GM21515 (cell line): Measurements from ENCODE around the gene HADH.
"Not testable (repeated sequence)": the region's sequence is repeated elsewhere in the genome, so short reads cannot be mapped to it uniquely, and the experiment has no call there.

ENCODE experiments used
- ATAC-seq: cut with Tn5 transposase; IDR thresholded peaks from one replicate; pipeline ENCODE4 v1.9.1; 2021; ENCODE audit not compliant: unreplicated experiment

Gene HADH

DNA sequence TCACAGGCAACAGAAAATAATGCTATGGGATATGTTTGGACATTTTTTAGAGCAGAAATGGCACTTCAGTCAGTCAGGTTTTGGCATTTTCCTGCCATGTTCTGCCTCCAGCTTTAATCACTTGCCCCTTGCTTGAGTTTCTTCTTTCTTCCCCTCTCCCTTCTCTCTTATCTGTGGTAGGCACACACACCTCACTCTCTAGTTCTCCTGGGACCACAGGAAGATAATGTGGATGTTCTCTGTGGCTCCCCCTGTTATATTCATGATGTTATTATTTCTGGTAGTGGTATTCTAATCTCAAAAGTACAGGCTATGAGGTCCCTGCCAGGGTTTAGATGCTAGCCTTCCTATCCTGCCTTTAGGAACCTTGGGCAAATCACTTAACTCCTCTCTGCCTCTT lies 5.2 kb downstream of the HADH start:
- no peak for ATAC-seq

DNA sequence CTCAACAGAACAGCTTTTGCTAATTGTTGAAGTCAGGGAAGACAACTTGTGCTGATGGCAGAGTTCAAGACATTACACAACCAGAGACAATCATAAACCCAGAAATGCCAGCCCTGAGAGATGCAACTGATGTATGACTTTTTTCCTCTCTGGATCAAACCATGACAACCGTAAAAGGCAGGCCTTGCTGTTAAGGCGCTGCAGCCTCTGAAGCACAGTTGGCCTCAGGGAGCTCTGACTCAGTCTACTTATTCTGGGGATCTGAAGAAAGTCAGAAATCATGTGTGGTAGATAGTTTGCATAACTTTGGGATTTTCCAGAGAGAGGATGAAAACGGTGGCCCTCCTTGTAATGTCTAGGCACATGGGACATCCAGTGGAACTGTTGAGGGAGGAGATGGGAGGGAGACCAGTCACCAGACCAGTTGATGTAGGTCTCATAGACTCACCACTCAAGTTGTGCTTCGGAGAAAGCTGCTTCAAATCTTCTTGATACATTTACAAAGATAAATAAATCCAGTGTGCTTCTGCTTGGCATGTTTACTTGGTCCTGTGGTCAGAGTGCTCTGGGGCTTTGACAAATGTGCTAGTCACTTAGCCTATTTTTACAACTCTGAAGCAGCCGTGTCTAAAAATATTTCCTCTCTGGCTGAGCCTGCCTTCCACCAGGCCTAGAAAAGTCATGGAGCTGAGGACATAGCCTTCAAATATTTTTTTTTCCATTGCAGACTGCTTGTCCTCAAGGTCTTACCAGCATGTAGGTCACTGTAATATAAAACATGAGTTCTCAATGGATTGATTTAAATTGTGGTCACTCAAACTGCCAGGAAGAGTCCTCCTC lies 7.5 kb downstream of the HADH start:
- no peak for ATAC-seq

DNA sequence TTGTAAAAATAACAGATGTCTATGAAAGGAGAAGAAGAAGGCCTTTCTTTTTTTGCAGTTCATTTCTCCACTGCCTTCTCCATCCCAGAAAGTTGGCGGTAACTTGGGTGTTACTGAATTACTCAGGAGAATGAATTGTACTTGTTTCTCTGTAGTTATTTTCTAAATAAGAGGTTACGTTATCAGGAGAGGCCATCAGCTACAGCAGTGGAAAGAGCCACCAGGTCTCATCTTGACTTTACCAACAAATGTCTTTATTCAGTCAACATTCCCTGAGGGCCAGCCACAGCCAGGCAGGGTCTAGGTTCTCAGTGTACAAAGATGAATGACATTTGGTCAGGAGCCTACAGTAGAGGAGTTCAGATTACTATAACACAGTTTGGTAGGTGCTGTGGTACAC lies 8.1 kb downstream of the HADH start:
- ATAC-seq = no peak

DNA sequence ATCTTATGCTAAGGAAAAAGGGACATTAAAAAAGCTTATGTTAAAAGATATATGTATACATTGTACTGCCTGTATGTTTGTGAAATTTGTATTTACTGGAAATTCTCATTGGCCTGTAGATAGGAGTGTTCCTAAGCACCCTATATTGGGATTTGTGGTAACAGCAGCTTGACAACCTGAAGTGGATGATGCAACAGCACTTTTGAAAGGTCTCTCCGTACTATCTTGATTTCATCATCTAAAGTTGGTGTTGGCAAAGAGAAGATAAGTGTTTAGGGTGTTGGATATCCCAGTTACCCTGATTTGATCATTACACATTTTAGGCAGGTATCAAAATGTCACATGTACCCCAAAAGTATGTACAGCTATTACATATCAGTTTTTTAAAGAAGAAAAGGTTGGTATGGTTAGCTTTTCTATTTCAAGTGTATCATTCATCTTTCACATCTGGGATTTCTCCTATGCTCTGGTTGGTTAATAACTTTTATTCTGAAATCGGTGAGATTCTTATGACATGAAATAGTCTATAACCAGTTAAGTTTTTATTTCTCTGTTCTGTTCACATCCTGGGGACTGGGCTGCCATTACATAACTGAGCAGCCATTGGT lies 10.3 kb downstream of the HADH start:
- ATAC-seq = no peak

DNA sequence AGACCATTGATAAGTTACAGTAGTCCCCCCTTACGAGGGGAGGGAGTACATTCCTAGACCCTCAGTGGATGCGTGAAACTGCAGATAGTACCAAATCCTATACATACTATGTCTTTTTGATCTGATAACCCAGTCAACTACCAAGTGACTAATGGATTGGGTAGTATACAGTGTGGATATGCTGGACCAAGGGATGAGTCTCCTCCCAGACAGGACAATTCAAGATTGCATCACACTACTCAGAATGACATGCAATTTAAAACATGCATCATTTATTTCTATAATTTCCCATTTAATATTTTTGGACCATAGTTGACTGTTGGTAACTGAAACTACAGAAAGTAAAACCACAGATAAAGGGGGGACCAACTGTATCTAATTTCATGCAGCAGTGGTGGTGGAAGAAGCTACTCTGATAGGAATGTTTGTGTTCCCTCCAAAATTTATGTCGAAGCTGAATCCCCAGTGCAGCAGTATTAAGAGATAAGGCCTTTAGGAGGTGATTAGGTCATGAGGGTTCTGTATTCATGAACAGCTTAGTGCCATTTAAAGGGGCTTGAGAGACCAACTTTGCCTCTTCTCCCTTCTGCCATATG lies 11.9 kb downstream of the HADH start:
- ATAC-seq = no peak

DNA sequence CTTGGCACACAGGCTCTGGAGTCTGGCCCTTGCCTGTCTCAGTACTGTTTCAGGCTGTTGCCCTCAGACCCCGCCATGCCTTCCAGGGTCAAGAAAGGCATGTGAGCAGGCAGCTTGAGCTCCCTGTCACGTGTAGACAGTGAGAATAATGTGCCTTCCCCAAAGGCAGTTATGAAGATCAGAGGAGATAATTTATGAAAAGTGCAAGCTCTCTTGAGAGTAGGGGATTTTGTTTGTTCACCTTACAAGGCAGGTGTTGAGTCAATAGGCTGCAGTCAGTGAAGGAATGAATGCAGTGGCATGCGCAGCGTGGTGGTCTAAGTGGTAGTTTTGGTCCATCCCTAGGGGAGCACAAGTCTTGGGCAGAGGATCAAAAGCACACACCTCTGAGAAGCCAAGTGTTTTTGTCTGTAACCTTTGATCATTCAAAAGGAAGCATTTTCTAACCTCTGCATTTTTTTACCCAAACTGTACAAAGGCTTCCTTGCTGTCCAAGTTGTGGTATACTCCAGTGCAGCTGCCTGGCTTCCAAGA lies 14.4 kb downstream of the HADH start:
- no peak for ATAC-seq

DNA sequence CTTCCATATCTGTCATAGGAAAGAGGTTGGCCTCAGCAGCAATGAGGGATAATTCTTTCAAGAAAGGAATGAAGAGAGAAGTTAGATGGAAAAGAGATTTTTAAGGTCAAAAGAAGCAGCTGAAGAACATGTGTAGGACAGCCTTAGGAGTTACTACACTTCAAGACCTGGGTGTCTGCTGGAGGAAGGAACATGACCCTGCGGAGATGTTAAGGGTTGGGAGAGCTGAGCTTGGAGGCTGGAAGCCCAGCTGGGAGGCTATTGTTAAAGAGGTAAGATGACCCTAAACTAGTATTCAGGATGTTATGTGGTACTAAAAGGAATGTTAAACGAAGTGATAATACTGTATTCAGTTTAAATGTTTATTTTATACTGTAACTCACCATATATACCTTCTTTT lies 15.0 kb downstream of the HADH start:
- no peak for ATAC-seq

DNA sequence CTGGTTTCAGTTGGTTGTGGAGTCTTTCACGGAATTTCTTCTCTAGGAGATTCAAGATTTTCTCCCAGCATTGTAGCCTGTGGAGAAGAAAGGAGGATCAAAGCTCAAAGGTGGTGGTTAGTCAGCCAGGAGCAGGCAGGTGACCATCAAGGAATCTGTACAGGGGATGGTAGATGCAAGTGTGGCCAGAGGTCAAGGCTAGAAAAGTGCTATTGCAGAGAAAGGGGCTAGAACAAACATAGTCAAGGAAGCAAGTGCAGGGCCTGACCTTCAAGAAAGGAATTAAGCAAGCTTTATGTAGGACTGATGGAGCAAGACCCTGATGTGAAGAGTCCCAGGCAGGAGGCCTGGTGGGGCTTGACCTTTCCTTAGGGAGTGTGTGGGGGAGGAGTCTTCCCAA lies 16.1 kb downstream of the HADH start:
- ATAC-seq = no peak

DNA sequence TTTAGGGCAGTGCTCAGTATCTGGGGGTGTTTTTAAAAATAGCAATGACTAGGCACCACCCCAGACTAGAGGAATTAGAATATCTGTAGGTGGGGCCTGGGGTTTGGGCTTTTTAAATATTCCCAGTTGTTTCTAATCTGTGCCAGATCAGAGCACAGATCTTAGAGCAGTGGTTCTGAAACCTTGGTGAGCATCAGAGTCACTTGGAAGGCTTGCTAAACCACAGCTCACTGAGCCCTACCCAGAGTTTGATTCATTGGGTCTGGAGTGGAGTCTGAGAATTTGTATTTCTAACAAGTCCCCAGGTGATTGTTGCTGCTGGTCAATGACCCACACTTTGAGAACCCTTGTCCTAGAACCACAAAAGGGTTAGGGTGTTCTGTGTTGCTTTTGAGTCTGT lies 16.7 kb downstream of the HADH start:
- ATAC-seq = no peak

DNA sequence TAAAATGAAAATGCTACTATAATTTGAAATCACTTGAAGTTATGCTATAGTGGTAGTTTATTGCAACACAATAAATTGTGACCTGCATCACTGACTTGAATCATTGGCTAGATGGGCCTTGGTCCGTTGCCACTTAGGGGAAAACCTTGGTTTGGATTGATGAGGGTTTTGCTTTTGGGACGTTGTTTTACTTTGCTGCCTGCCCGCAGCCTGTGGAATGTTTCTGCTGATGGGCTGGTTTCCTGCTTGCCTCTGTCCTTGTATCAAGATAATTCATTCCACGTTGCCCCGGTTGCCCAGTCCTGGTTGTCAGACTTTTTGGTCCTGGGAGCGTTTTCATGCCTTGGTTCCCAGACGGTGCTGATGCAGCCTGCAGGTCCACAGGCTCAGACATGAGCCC lies 18.3 kb downstream of the HADH start:
- ATAC-seq = no peak

DNA sequence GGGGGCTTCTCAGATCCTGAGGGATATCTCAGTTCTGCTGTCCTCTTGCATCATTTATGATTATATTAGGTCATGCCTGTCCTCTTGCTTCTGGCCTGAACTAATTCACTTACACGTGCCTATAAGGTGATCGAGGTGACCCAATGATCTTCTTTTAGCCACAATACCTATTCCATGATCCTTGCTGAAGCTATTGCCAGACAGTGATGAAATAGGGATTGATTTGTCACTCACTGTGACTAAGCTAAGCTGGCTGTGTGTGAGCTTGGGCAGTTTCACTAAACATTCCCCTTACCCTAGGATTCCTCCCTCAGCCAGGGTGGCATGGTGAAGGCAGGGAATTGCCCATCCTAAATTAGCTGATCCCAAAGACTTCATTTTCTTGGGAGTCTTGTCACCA lies 19.0 kb downstream of the HADH start:
- no peak for ATAC-seq

DNA sequence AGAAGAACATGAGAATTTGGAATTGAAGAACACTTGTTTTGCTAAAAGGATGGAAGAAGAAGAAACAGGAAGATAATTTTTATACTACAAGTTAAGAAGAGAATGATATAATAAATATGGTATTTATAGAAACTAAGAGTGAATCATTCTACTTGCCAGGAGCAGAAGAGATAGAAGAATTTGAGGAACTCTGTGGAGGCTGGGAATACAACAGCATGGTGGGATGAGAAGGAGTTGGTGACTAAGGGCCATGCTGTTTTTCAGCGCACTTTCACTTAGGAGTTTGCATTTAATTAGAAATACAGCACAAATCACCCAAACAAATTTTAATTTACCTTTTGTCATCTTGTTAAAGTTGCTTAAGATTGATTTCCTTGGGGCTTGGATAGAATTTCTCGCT lies 20.5 kb downstream of the HADH start:
- no peak for ATAC-seq

DNA sequence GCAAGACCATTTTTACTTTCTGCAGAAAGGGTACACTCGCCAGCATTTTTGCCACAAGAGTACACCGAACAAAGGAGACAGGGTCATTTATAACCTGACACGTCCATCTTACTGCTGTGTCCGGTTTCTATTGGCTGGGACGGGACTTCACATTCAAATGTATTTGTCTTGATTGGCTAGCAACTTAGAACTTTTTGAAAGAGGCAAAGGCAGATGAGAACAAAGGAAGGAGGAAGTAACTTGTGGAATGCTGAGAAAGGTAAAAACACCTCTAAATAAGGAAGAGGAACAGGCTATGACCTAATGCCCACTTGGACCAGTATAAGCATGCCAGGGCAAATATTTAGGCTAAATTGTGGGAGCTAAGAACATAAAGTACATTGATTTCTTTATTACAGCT lies 22.7 kb downstream of the HADH start:
- ATAC-seq = not testable (repeated sequence)

DNA sequence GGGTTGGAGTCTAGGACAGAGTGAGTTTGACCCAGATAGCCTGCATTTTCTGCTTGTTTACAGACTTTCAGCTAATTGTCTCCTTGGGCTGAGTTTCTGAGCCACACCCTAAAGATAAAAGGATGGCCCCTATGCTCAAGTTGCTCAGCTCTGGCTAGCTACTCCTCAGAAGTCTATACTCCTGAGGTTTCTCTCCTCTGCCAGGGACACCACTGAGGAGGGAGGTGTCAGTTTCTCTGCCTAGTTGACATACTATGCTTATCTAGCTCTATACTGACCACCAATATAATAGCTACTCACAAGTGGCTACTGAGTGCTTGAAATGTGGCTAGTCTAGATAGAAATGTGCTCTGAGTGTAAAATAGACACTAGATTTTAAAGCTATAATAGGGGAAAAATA lies 23.6 kb downstream of the HADH start:
- ATAC-seq = no peak

DNA sequence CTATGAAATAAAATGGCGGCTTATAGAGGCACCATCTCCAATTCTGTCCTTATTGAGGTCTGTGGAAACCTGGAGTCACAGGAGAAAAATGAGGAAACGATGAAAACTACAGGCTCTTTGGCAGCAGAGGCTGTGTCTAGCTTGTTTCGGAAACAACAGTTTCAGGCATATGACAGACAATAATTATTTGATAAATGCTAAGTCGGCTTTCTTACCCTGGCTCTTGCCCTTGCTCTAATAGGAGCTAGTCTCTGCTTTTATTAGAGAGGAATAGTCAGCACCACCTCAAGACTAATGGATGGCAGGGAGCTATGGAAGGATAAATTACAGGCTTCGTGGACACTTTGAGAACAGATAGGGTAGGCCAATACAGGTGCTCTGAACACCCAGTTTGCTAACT lies 24.3 kb downstream of the HADH start:
- no peak for ATAC-seq

DNA sequence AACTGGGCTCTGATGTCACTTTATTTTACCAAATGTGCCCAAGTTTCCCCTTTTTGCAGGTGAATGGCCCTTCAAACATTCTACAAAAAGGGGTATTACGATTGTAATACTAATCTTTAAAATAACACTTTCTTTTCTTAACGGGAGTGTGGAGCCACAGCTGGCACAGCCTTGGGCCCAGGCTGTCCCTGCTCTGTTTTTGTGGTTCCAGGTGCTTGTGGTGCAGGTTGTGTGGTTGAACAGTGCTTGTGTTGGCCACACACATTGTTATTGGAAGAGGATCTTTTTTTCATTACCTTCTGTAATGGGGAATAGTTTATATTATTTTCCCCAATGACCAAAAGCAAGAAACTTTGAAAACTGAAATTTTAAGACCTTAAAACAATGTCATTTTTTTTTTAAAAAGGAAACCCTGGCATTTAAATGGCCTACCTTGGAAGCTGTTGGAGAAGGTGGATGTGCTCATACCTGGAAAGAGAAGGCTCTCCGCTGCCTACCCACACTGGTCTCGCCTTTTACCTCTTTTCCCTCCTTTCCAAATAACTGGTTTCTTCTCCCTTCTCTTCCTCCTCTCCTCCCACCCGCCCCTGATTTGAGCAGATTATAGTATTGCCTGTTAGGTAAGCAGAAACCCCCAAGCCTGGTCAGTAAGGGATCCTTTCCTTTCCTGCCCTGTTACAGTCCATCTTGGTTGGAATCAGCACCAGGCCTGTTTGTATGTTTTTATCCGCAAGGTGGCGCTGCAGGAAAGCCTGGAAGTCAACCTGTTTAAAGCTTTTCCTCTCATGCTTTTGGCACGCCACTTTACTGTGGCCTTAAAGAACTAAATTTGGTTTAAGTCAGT lies 28.6 kb downstream of the HADH start:
- ATAC-seq = peak; percentile 83

DNA sequence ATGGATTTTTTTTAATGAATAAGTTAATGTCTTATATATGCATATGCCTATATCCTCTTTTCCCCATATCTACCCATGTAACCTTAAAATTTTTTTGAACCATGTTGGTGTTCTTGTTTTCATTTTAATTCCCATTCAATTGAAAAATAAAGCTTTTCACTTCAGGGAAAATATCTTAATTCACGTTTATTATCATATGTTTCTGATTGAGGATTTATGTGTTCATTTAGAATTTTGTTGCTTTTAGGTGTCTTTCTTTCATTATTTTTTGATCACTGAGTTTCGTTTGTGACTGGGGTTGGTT lies 29.1 kb downstream of the HADH start:
- ATAC-seq = no peak

DNA sequence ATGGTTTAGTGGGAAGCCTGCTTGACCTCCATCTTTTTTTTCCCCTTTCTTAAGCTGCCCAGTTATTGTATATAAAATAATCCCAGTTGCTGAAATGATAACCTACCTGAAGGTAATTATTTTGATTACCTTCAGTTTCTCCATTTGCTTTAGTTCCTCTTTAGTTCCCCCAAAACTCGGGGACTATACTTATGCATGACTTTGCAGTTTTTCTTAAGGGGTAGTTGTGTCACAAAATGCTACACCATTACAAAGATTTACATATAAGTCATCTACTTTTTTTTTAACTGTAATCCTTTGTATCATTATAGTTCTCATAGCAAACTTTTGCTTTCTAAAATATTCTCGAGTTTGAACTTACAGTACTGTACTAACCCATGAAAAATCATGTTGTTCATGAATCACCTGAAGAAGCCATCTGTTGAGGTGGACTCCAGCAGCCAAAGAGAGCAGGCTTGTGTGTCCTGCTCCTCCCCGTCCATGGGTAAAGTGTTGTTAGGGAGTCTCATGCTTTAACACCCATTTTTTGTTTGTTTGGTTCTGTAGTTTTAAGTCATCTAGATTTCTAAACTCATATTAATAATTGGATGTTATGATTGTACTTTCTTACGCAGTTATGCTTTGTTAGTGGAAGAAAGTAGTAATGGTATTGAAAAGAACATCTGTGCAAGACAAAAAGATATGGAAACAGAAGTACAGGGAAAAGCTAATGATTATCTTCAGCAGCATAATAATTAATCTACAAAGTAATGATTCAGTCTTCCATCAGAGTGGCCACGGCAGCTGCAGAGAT lies 34.6 kb downstream of the HADH start:
- no peak for ATAC-seq

DNA sequence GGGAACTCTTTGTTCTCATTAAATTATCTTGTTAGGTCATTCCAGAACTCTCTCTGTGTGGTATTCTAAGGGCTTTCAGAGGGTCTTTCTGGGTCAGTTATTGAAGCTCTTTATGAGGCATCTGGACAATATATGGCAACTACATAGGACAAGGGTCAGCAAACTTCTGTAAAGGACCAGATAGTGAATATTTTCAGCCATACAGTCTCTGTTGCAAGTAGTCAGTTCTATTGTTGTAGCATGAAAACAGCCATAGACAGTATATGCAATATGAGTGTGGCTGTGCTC lies 35.1 kb downstream of the HADH start:
- ATAC-seq = no peak

DNA sequence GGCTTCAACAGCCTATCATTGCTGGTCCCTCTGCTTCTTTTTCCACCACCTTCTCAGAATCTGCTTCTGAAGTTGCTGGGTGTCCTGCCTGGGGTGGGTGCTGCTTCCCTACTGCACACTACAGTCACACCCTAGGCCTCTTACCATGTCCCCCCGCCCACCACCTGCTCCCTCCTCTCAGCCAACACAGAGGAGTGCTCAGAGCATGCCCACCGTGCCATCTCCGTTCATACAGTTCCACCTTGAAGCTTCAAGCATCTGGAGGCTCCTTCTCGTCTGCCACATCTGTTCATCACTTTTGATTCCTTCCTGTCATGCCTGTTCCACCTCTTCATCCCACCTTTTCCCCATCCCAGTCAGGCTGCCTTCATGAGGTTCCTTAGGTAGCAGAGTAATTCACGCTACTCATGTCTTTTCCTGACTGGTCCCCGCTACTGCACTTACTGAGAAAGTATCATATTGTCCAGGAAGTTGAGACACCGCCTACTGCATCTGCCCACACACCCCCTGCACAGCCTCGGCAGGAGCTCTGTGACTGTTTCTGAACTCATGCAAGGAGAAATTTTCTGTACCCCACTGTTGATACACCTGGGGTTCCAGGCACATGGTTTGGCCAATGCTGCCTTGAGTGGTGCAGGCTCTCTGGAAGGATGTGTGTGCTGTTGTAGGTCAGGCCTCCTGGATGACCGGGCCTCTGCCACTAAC lies 39.5 kb downstream of the HADH start:
- ATAC-seq = no peak
